ENCODE results near the gene SMOC2.

The SMOC2 gene

DNA sequence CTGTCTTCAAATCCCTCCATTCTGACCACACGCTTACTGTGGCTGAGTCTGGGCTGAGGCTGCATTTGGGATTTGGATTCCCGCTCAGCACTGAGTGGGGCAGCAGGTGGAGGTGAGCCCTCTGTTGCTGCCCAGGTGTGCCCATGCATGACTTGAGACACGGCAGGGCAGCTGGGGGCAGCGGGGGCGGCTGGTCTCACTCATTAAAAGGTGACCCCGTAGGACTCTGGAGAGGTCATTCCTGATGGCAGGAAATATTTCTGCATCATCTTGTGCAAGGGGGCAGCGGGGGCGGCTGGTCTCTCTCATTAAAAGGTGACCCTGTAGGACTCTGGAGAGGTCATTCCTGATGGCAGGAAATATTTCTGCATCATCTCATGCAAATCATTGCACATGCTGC is 49.8 kb downstream of the SMOC2 start:
- no peak for DNase-seq

DNA sequence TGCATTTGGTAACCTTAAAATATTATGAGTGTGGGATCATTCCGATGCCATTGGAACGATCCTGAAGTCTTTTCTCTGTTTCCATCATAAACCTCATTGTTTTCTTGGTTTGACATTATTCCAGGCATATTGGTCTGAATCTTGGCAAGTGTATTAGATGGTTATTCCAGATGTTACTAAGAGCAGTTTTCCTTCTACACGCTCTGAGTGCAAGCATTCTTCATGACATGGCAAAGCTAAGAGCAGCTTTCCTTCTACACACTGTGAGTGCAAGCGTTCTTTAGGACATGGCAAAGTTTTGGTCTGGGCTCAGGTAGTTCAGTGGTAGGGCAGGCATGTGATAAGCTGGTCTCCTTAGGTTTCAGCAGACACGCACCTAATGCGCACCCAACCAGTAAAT is 53.0 kb downstream of the SMOC2 start:
- DNase-seq: no peak

DNA sequence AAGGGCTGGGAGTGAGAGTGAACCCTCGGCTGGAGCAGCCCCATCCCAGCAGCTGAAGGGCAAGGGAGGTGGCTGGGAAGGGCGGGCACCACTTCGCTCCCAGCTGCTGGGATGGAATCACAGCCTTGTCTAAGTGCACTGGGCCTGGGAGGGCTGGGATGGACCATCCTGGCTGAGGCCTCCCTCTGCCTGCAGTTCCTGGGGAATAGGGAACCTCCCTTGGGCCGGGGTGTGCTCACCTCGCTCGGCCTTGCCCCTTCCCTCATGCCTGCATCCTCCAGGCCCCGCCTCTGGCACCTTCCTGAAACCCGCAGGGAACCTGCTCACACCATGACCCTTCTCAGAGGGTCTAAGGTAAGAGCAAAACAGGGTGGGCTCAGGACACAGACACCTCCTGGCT is 53.7 kb downstream of the SMOC2 start:
- no peak for DNase-seq

DNA sequence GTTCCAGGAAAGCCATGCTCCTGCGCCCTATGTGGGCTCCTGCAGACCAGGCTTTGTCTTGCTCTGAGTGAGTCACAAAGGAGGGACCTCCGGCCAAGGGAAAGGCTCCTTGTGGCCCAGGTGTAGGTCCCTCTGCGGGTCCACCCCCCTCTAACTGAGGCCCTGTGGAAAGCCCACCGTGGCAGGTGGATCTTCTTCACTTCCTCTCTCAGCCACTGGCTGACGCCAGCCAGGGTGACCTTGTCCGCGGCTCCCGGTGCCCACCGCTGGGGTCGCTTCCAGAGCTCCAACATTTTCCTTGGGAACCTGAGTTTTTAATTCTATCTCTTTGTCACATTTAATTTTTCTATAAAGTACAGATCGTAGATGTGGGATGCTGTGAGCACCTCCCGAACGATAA is 54.1 kb downstream of the SMOC2 start:
- DNase-seq: no peak

DNA sequence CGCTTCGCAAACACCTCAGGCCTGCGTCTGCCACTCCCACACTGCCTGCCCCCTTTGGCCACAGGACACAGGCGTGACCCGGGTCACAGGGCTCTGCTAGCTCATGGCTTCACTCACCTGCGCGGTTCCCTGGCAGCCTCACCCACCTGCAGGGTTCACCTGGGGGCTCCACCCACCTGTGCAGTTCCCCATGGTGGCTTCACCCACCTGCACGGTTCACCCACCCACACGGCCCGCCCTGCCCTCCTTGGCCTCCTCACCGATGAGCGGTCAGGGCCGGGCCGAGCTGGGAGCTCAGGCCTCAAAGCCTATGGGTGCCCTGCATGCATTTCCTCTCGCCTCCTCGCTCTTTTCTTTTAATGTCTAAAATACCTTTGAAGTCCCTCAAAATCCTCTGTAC is 54.7 kb downstream of the SMOC2 start:
- DNase-seq: no peak

DNA sequence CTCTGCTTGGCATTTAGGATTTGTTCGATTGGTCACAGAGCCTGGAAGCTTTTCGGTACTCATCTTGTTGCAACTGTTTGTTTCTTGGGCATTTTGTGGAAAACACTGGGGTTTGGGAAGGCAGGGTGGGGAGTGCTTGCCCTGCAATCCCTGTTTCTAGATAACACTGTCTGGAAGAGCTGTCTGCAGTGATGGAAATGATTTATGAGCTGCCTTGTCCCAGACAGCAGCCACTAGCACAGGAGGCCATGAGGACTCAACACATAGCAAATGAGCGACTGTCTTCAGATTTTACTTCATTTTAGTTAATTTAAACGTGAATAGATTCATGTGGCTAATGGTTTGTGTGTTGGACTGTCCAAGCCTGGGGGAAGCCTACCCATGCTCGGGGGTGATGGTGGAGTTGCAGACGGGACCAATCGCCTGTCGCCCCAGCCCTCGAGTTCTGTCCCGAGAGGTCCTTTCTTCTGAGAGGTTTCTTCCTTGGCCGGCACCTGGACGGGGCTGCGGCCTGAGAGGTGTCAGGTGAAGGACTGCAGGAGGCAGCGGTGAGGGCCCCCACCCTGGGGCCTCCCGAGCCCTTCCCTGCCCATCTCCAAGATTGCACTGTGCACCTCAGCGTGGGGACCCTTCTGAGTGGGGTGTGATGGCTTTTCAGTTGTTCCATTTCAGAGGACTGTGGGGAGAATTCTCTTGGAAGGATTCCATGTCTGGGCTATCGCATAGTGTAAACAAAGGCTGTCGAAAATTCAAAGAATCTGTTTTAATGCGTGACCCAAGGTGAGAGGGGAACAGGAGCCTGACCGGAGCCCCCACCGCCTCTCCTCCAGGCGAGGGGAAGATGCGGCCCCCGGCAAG is 55.4 kb downstream of the SMOC2 start:
- no peak for DNase-seq

DNA sequence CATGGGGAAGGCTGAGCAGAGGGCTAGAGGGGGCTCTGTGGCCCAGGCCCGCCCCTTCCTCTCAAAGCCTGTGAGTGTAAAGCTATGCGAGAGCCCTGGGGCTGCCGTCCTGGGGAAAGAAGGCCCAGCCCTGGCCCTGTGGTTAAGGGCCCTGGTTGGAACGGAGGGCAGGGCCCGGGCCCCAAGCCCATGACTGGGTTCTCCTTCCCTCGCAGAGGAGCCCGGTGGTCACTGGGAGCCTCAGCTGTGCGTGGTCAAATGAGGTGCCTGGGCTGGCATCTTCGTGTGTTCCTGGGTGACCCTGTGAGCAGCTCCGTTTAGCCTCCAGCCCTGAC is 56.0 kb downstream of the SMOC2 start:
- DNase-seq: no peak

DNA sequence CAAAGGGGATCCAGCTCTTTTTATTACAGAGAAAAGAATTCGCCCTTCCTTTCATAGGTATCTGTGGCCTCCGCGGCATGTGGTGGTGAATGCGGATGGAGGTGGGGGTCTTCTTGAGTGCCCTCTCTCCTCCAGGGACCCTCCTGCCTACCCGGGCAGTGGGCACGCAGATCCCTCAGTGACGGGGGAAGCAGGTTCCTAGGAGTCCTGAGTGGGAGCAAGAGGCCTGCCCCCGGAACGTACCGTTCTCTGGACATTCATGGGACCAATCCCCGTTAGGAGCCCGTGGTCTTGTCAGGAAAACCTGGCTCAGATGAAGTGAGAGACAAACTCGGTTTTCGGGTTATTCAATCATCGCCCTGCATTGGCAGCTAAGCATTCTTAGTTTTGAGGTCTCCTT is 56.4 kb downstream of the SMOC2 start:
- DNase-seq: no peak

DNA sequence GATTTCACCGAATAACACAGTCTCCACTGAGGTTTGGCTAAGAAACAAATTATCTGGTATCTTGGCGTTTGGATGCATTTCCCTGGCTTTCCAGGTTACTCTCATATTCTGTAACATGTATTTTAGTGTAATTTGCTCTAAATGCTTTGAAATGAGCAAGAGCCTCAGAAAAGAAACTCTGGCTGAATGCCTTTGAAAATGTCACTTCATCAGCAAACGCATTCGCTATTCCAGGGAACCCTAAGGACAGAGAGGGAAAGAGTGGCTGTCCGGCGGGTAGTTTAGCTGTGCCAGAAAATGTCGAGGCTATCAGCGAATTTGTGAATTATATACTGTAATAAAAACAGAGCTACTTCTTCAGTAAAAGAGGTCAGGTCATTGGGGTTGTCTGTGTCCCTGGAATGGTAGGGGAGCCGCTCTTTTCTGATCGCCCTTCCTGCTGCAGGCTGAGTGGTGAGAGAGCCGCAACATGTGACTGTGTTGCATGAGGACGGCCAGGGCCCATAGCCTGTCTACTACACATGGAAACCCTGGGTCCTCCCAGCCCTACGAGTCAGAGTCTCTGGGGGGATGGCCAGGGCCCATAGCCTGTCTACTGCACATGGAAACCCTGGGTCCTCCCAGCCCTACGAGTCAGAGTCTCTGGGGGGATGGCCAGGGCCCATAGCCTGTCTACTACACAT is 57.3 kb downstream of the SMOC2 start:
- no peak for DNase-seq

DNA sequence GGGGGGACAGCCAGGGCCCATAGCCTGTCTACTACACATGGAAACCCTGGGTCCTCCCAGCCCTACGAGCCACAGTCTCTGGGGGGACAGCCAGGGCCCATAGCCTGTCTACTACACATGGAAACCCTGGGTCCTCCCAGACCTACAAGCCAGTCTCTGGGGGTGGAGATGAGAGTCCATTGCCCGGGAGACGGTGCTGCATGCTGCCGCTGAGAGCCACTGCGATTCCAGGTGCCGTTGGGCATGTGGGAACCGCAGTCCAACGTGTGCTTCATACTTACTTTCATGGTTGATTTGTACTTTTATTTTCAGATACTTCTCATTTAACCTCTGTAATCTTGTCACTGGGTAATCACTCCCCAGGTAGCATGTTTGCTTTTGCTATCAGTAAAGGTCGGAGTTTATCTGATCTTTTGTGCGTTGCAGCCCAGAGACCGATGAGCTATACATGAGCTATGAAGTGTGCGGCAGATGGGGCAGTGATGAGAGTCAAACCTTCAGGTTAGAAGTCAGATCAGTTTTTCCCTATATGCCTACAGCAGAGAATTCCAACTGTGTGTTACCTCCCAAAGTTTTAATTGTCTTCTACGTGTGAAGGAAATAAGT is 58.2 kb downstream of the SMOC2 start:
- no peak for DNase-seq

DNA sequence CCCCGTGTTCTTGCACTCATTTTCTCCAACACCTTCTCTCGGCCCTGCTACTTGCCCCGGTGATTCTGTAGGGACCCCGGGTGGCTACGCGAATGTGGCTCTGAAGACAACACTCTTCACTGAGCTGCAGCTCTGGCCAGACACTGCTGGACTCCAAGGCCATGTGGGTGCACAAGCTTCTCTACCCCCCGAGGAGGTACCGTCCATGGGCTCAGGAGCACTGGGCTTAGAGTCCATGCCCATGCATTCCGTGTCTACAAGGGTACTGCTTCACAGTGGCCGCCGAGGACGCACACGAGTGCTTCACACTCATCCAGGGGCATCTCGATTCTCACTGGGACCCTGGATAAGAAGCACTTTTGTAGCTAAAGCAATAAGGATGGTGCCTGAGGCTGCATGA is 59.5 kb downstream of the SMOC2 start:
- DNase-seq: no peak

DNA sequence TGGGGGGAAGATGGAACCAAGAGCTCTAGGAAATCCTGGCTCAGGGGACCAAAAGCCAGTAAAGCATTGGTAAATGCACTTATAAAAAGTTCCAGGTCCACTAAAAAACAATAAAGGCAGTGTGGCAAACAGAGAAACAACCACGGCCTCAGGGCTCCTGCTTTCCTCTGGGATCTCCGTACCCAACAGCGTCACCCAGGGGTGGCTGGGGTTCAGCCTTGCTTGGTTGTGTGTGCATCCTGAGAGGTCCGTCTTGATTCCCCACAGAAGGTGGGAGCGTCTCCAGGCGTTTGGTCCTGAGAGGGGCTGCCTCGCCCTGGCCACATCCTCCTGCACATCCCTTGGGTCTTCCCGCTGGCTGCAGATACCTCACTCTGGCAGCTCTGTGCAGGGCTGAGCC is 60.6 kb downstream of the SMOC2 start:
- no peak for DNase-seq

DNA sequence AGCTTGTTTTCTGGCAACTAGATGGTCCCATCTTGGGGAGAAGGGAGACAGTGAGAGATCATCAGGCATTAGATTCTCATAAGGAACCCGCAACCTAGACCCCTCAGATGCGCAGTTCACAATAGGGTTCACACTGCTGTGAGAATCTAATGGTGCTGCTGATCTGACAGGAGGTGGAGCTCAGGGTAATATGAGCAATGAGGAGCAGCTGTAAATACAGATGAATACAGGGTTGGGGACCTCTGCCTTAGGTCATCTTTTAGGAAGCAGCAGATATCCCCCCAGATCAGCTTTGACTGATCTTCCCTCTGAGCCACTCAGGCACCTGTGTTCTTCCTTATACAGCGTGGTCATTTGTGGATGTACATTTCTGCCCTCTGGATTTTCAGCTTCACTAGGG is 63.4 kb downstream of the SMOC2 start:
- DNase-seq: no peak

DNA sequence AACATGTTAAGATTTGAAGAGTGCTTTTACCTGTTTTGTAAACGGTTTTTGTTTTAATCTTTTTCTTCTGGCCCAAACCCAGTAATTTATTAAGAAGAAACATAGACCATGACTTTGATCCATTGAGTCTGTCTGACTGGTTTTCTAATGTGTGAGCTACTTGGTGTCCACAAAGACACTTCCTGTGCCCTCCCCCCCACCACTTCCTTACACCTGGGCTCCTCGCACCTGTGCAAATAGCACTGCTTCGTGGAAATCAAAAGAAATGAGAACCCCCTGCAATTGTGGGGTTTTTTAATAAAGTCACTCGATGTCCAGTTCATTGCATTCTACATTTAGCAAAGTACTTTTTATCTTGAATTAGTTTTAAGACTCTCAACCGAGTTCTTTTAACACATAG is 65.5 kb downstream of the SMOC2 start:
- no peak for DNase-seq

DNA sequence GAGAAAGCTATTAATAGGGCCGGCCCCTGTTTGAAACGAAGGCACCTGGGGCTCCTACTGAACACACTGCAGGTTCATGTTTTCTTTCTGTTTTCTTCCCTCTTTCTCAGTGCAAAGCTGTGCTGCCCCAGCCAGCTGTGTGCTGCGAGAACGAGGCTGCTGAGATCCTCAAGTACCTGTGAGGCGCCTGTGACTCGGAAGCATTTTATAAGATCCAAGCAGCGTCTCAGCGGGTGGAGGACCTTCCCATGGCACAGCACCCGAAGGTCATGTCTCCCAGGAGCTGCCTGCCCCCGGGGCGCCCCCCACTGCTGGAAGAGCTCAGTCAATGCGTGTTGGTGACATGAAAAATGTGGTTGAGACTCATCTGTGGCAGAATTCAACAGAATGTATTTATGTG is 66.3 kb downstream of the SMOC2 start:
- DNase-seq: no peak

DNA sequence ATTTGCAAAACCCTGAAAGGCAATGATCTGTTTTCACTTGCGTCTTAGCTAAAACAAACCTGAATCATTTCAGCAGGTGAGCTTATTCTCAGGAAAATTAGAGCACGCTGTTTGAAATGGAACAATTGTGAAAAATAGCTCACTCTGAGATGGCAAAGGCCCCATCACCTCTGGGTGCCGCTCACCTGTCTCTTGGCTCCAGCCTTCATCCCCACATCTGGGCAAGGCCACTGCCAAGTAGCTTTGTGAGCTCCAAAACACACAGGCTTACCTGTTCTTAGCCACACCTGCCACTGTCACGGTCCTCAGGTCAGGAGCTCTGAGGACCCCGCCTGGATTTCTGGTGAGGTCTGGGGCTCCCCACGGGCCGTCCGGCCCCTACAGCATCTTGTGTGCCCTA is 66.7 kb downstream of the SMOC2 start:
- no peak for DNase-seq

DNA sequence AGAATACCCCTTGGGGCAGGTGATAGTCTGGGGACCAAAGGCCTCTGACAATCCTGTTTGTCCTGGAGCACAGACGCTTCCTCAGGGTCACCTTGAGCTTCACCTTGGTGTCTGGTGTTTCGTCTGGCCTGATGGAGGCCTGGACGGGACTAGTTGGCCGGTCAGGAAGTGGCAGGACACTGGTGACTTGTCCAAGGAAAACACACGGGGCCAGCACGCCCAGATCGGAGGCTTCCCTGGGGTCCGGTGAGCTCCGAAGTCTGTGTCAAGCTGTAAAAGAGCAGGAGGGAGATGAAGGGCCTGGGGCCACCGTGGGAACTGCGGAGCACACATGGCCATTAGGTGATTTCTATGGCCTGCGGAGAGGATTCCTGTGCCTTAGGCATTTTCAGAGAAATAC is 67.9 kb downstream of the SMOC2 start:
- no peak for DNase-seq

DNA sequence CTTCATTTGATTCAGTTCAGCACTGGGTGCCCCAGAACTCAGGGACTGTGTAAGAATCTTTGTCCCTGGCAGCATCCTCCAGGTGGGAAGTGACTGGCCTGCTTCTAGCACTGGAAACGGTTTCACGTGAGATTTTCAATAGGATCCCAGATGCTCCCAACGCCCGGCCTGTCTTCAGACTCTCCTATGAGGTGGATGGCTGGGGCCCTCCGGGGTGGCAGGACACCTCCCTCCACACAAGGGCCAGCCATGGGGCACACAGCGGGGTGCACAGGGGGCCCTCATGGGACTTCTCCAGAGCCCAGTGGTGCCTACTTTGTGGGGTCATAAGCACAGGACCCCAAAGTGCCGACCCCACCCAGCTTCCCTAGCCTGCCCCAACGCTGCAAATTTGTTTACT is 72.8 kb downstream of the SMOC2 start:
- DNase-seq: no peak

DNA sequence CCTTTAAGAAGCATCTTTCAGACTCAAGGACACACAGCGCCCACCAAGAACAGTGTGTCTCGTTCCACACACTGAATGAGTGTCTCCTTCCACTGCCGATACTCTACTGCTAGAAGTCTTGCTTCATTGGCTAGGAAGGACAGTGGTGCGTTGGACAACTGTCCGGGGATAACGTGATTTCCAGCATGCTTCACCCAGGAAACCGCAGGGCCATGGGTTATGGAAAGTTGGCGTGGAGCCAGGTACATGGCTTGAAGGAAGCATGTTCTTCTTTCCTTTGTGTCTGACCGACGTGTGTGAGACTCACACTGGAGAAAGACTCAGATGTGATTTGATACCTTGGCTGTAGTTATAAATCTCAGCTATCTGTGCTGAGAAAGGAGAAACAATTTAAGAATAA is 73.2 kb downstream of the SMOC2 start:
- DNase-seq: no peak

DNA sequence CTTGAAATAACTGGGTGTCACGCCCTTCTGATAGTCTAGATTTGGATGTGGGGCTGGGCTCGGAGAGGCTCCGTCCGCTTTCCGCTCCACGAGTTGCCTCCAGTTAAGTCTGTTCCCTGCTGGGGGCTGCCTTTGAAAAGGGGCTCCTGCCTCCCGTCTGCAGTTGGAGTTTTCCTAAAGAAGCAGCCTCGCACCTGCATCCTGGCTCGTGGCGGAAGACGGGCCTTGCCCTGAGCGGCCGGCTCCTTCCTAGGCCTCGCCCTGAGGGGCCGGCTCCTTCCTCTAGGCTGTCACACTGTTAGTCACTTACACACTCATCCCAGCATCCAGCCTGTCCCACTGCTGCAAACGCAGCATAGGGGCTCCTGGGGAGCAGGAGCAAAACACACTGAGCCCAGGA is 74.4 kb downstream of the SMOC2 start:
- no peak for DNase-seq

DNA sequence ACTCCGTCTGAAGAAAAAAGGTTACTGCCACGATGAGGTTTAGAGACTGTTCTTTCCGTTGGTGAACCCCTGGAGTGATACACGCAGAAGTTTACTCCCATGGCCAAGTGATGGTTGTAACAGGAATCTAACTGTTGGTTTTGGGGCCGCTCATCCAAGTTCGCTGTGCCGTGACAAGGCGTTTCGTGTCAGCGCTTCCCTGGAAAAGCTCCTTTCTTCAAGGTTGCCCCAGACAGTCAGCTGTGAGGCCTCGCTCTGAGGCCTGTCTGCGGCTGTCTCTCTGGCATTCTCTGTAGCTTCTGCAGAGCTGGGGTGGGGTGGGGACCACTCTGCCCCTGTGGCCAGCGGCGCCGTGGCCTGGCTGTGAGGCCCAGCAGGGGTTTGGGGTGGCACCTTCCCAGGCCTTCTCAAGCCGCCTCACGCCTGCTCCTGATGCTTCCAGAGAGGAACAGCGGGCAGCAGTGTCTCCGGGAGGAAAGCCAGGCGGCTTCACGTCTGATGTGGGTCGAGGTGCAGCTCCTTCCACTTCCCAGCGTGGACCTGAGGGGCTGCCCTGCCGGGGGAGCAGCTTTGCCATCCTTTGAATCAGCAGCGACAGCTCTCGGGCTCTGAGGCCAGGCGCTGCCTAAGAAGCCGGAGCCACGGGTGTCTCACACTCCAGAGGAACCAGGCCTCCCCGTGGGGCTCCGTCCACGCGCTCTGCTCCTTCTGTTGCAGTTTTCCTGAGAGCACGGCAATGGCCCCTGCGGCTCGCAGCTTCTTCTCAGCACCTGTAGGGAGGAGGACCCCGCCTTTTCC is 76.2 kb downstream of the SMOC2 start:
- no peak for DNase-seq

DNA sequence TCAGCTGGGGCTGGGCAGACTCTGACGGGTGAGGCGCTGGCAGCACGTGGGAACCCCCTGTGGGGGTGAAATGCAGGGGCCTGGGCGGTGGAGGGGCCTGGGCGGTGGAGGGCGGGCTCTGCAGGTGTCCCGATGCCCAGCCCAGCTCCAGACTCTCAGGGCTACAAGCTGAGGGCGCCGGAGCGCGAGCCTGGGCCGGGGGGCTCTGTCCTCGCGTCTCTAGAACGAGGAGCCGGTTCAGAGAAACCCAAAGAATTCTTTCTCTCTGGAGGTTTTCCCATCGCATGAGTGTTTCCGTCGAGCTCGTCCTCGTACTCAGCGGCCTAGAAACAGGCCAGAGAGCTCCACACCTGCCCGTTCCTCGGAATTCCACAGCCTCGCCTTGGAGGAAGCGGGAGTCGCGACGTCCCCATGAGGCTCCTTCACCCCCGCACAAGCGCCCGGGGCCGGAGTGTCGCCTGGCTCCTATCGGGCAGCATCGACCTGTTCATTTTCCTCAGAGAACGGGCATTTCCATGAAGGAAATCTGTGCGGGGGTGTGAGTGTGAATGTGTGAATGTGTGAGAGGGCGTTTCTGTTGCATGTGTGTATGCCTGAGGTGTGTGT is 76.9 kb downstream of the SMOC2 start:
- DNase-seq: no peak

DNA sequence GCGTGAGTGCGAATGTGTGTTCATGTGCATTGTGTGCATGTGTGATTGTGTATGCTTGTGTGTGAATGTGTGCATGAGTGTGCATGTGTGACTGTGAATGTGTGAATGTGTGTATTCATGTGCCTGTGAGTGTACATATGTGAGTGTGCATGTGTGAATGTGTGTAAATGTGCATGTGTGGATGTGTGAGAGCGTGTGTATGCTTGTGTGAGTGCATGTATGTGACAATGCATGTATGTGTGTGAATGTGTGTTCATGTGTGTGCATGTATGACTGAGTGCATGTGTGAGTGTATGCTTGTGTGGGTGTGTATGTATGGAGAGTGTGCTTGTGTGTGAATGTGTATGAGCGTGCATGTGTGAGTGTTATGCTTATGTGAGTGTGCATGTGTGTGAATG is 77.4 kb downstream of the SMOC2 start:
- DNase-seq: no peak
